IPS DF 4.7 (cell line): ENCODE results near the gene TCF23.

Experiments
- DNase-seq: peaks from one replicate; pipeline ENCODE4 v3.0.0-alpha.2; 2013; ENCODE audit warnings: low spot score; ENCODE audit errors: extremely low read depth

TCF23 gene

GRCh38 chr2:27128668-27129571 lies 19.9 kb upstream of the TCF23 start:
- no peak for DNase-seq

- no peak for DNase-seq
These were observed 18.4 kb upstream of the TCF23 start for GRCh38 chr2:27130396-27130795.

- no peak for DNase-seq
These were observed 17.4 kb upstream of the TCF23 start for GRCh38 chr2:27131429-27131828.

GRCh38 chr2:27133195-27133875 lies 15.5 kb upstream of the TCF23 start:
- DNase-seq = no peak

- peak; percentile 79 for DNase-seq
These were observed 14.7 kb upstream of the TCF23 start, which contains the start of gene PREB for GRCh38 chr2:27133905-27134780. PREB (minus strand) TSS chr2:27134636; CDS start chr2:27134421, 215 bp downstream.

GRCh38 chr2:27134781-27135477 lies 13.9 kb upstream of the TCF23 start:
- DNase-seq = no peak

- DNase-seq = no peak
These were observed 13.3 kb upstream of the TCF23 start for GRCh38 chr2:27135478-27135955.

GRCh38 chr2:27136751-27137150 lies 12.1 kb upstream of the TCF23 start:
- DNase-seq = no peak

- no peak for DNase-seq
These were observed 11.4 kb upstream of the TCF23 start for GRCh38 chr2:27137322-27137935.

GRCh38 chr2:27138111-27138510 lies 10.7 kb upstream of the TCF23 start:
- DNase-seq = no peak

GRCh38 chr2:27139310-27139709 lies 9.5 kb upstream of the TCF23 start, which contains the start of gene PRR30:
PRR30 (minus strand) TSS chr2:27139410; CDS start chr2:27138329, 1,081 bp downstream.
- no peak for DNase-seq

- DNase-seq = no peak
These were observed 5.5 kb upstream of the TCF23 start for GRCh38 chr2:27143285-27143684.

- DNase-seq = no peak
These were observed 3.1 kb upstream of the TCF23 start for GRCh38 chr2:27145682-27146081.

GRCh38 chr2:27147935-27148334 lies 869 bp upstream of the TCF23 start:
- no peak for DNase-seq

GRCh38 chr2:27149570-27150405 lies 984 bp downstream of the TCF23 start:
- DNase-seq = no peak

- DNase-seq = no peak
These were observed 1.9 kb downstream of the TCF23 start for GRCh38 chr2:27150639-27151230.

GRCh38 chr2:27152102-27152795 lies 3.4 kb downstream of the TCF23 start:
- DNase-seq = no peak

GRCh38 chr2:27152796-27153464 lies 4.1 kb downstream of the TCF23 start:
- no peak for DNase-seq
